ENCODE results near the gene GALT.

The GALT gene

GRCh38 chr9:34662526-34663302, 16.2 kb downstream of the GALT start, which contains the start of gene CCL27:
Gene CCL27, minus strand, starts transcription at chr9:34662657. Its CDS starts 24 bp downstream, at chr9:34662633.
- no peak within 1 kb of the TSS for H3K9ac ChIP-seq (ENCODE audit: low read length in 5 of 5)
- H3K9me3 ChIP-seq (ENCODE audit: control insufficient read depth in 5 of 5, low read length in 5 of 5) = no peaks in the 10 kb centered on the region
- H3K36me3 ChIP-seq (ENCODE audit: control insufficient read depth in 5 of 5, insufficient read depth in 5 of 5, low read length in 5 of 5) = peaks cover 0 to 34% (median 22%) of the 10 kb centered on the region in 5 donors
- H3K27ac ChIP-seq (ENCODE audit: low read depth, low read length) = no peak within 1 kb of the TSS
- H3K4me3 ChIP-seq (ENCODE audit: low read depth in 1 of 5, low read length in 5 of 5) = no peak within 1 kb of the TSS
- H3K27me3 ChIP-seq (ENCODE audit: control insufficient read depth in 5 of 5, insufficient read depth in 4 of 5, low read length in 5 of 5) = no peaks in the 10 kb centered on the region
- peaks cover 0 to 28% (median 20%) of the 10 kb centered on the region in 5 donors for H3K4me1 ChIP-seq (ENCODE audit: control insufficient read depth in 5 of 5, insufficient read depth in 5 of 5, low read length in 5 of 5)

GRCh38 chr9:34663303-34663605, 16.8 kb downstream of the GALT start:
- Histone ChIP-seq H3K4me3 (ENCODE audit: low read depth in 1 of 5, low read length in 5 of 5) (no peak overlapping the region), H3K27me3 (ENCODE audit: control insufficient read depth in 5 of 5, insufficient read depth in 4 of 5, low read length in 5 of 5) (no peaks in the 10 kb centered on the region), H3K27ac (ENCODE audit: low read depth, low read length) (no peak overlapping the region), H3K36me3 (ENCODE audit: control insufficient read depth in 5 of 5, insufficient read depth in 5 of 5, low read length in 5 of 5) (peaks cover 0 to 32% (median 24%) of the 10 kb centered on the region in 5 donors), H3K4me1 (ENCODE audit: control insufficient read depth in 5 of 5, insufficient read depth in 5 of 5, low read length in 5 of 5) (peaks cover 0 to 28% (median 20%) of the 10 kb centered on the region in 5 donors), H3K9me3 (ENCODE audit: control insufficient read depth in 5 of 5, low read length in 5 of 5) (no peaks in the 10 kb centered on the region), H3K9ac (ENCODE audit: low read length in 5 of 5) (no peak overlapping the region)

- no peaks in the 10 kb centered on the region for H3K27me3 ChIP-seq (ENCODE audit: control insufficient read depth in 5 of 5, insufficient read depth in 4 of 5, low read length in 5 of 5)
- H3K4me3 ChIP-seq (ENCODE audit: low read depth in 1 of 5, low read length in 5 of 5) = peak overlapping the region; percentile 63 to 75 (median 70)
- no peaks in the 10 kb centered on the region for H3K9me3 ChIP-seq (ENCODE audit: control insufficient read depth in 5 of 5, low read length in 5 of 5)
- H3K9ac ChIP-seq (ENCODE audit: low read length in 5 of 5) = peak overlapping the region; percentile 38 to 73 (median 56)
- peak overlapping the region; percentile 84 for H3K27ac ChIP-seq (ENCODE audit: low read depth, low read length)
- peaks cover 2 to 35% (median 25%) of the 10 kb centered on the region in 5 donors for H3K36me3 ChIP-seq (ENCODE audit: control insufficient read depth in 5 of 5, insufficient read depth in 5 of 5, low read length in 5 of 5)
- peaks cover 0 to 28% (median 20%) of the 10 kb centered on the region in 5 donors for H3K4me1 ChIP-seq (ENCODE audit: control insufficient read depth in 5 of 5, insufficient read depth in 5 of 5, low read length in 5 of 5)
These were observed 18.0 kb downstream of the GALT start for GRCh38 chr9:34664281-34665066.

- Histone ChIP-seq H3K27ac (ENCODE audit: low read depth, low read length) (peak overlapping the region; percentile 84), H3K9me3 (ENCODE audit: control insufficient read depth in 5 of 5, low read length in 5 of 5) (peaks cover 0 to 2% (median 0%) of the 10 kb centered on the region in 5 donors), H3K4me1 (ENCODE audit: control insufficient read depth in 5 of 5, insufficient read depth in 5 of 5, low read length in 5 of 5) (peaks cover 0 to 28% (median 20%) of the 10 kb centered on the region in 5 donors), H3K36me3 (ENCODE audit: control insufficient read depth in 5 of 5, insufficient read depth in 5 of 5, low read length in 5 of 5) (peaks cover 2 to 31% (median 22%) of the 10 kb centered on the region in 5 donors), H3K27me3 (ENCODE audit: control insufficient read depth in 5 of 5, insufficient read depth in 4 of 5, low read length in 5 of 5) (no peaks in the 10 kb centered on the region), H3K9ac (ENCODE audit: low read length in 5 of 5) (peak overlapping the region; percentile 38 to 73 (median 56)), H3K4me3 (ENCODE audit: low read depth in 1 of 5, low read length in 5 of 5) (peak overlapping the region in 4 of 5 donors; percentile 63 to 70 (median 68))
These were observed 18.5 kb downstream of the GALT start for GRCh38 chr9:34665067-34665380.

GRCh38 chr9:34665381-34666250, 19.1 kb downstream of the GALT start:
- Histone ChIP-seq H3K27me3 (ENCODE audit: control insufficient read depth in 5 of 5, insufficient read depth in 4 of 5, low read length in 5 of 5) (no peaks in the 10 kb centered on the region), H3K4me3 (ENCODE audit: low read depth in 1 of 5, low read length in 5 of 5) (peak overlapping the region; percentile 79 to 93 (median 85)), H3K9ac (ENCODE audit: low read length in 5 of 5) (peak overlapping the region; percentile 75 to 94 (median 81)), H3K4me1 (ENCODE audit: control insufficient read depth in 5 of 5, insufficient read depth in 5 of 5, low read length in 5 of 5) (peaks cover 0 to 28% (median 20%) of the 10 kb centered on the region in 5 donors), H3K9me3 (ENCODE audit: control insufficient read depth in 5 of 5, low read length in 5 of 5) (peaks cover 0 to 2% (median 0%) of the 10 kb centered on the region in 5 donors), H3K36me3 (ENCODE audit: control insufficient read depth in 5 of 5, insufficient read depth in 5 of 5, low read length in 5 of 5) (peaks cover 2 to 25% (median 16%) of the 10 kb centered on the region in 5 donors), H3K27ac (ENCODE audit: low read depth, low read length) (peak overlapping the region; percentile 98)

GRCh38 chr9:34669809-34670562, 23.5 kb downstream of the GALT start:
- no peaks in the 10 kb centered on the region for H3K27me3 ChIP-seq (ENCODE audit: control insufficient read depth in 5 of 5, insufficient read depth in 4 of 5, low read length in 5 of 5)
- no peak overlapping the region for H3K27ac ChIP-seq (ENCODE audit: low read depth, low read length)
- H3K9me3 ChIP-seq (ENCODE audit: control insufficient read depth in 5 of 5, low read length in 5 of 5) = peaks cover 0 to 2% (median 0%) of the 10 kb centered on the region in 5 donors
- H3K4me3 ChIP-seq (ENCODE audit: low read depth in 1 of 5, low read length in 5 of 5) = no peak overlapping the region
- H3K36me3 ChIP-seq (ENCODE audit: control insufficient read depth in 5 of 5, insufficient read depth in 5 of 5, low read length in 5 of 5) = peaks cover 2 to 12% (median 3%) of the 10 kb centered on the region in 5 donors
- peaks cover 0 to 21% (median 14%) of the 10 kb centered on the region in 5 donors for H3K4me1 ChIP-seq (ENCODE audit: control insufficient read depth in 5 of 5, insufficient read depth in 5 of 5, low read length in 5 of 5)
- no peak overlapping the region for H3K9ac ChIP-seq (ENCODE audit: low read length in 5 of 5)

GRCh38 chr9:34671307-34671706, 24.8 kb downstream of the GALT start:
- no peak overlapping the region for H3K27ac ChIP-seq (ENCODE audit: low read depth, low read length)
- H3K9ac ChIP-seq (ENCODE audit: low read length in 5 of 5) = no peak overlapping the region
- no peaks in the 10 kb centered on the region for H3K27me3 ChIP-seq (ENCODE audit: control insufficient read depth in 5 of 5, insufficient read depth in 4 of 5, low read length in 5 of 5)
- no peak overlapping the region for H3K4me3 ChIP-seq (ENCODE audit: low read depth in 1 of 5, low read length in 5 of 5)
- H3K4me1 ChIP-seq (ENCODE audit: control insufficient read depth in 5 of 5, insufficient read depth in 5 of 5, low read length in 5 of 5) = peaks cover 0 to 16% (median 12%) of the 10 kb centered on the region in 5 donors
- peaks cover 2 to 12% (median 3%) of the 10 kb centered on the region in 5 donors for H3K36me3 ChIP-seq (ENCODE audit: control insufficient read depth in 5 of 5, insufficient read depth in 5 of 5, low read length in 5 of 5)
- peaks cover 0 to 2% (median 0%) of the 10 kb centered on the region in 5 donors for H3K9me3 ChIP-seq (ENCODE audit: control insufficient read depth in 5 of 5, low read length in 5 of 5)

GRCh38 chr9:34674440-34674839, 28.0 kb downstream of the GALT start:
- H3K9ac ChIP-seq (ENCODE audit: low read length in 5 of 5) = no peak overlapping the region
- no peak overlapping the region for H3K27ac ChIP-seq (ENCODE audit: low read depth, low read length)
- H3K4me3 ChIP-seq (ENCODE audit: low read depth in 1 of 5, low read length in 5 of 5) = no peak overlapping the region
- peaks cover 0 to 2% (median 0%) of the 10 kb centered on the region in 5 donors for H3K9me3 ChIP-seq (ENCODE audit: control insufficient read depth in 5 of 5, low read length in 5 of 5)
- H3K4me1 ChIP-seq (ENCODE audit: control insufficient read depth in 5 of 5, insufficient read depth in 5 of 5, low read length in 5 of 5) = peaks cover 0 to 3% (median 0%) of the 10 kb centered on the region in 5 donors
- no peaks in the 10 kb centered on the region for H3K27me3 ChIP-seq (ENCODE audit: control insufficient read depth in 5 of 5, insufficient read depth in 4 of 5, low read length in 5 of 5)
- peaks cover 0 to 5% (median 0%) of the 10 kb centered on the region in 5 donors for H3K36me3 ChIP-seq (ENCODE audit: control insufficient read depth in 5 of 5, insufficient read depth in 5 of 5, low read length in 5 of 5)
